HepG2 (cell line): ENCODE results near the gene CAPN10. TPM values are rescaled to one million over a fixed set of nuclear protein-coding genes. Genes with fewer than 3 reads are reported as not detected.

Experiments used
- ATAC-seq: fragments of 200-7000 bp; cut with Tn5 transposase; 3 replicates; pipeline ENCODE4 v1.9.1; 2020; ENCODE audit warnings: mild to moderate bottlenecking, moderate library complexity
- BruUV-seq: library from RNA; stranded (reverse); fragments of 400-500 nt; replicated peaks from 2 replicates; lab custom pipeline; 2021; lab: Mats Ljungman, UMichigan
- CTCF ChIA-PET: fragments of 300-600 bp; formaldehyde crosslinking; extraction: SDS; loops from one replicate; lab custom pipeline; 2021; ENCODE audit warnings: low total read pairs, inconsistent platforms, low intra/inter-chr PET ratio; lab: Yijun Ruan, JAX
- POLR2A ChIA-PET: fragments of 350-600 bp; sonication (Branson Sonifier 250); formaldehyde crosslinking; loops from one replicate; lab custom pipeline; 2020; ENCODE audit warnings: antibody characterized with exemption, inconsistent platforms; lab: Yijun Ruan, JAX
- DNase-seq: peaks from one replicate; pipeline ENCODE4 v3.0.0-alpha.2; 2015; ENCODE audit warnings: low spot score
- FAIRE-seq: peaks from 3 replicates; lab custom pipeline; 2011; peaks lifted over from hg19 to GRCh38; lab: Jason Lieb, UNC
- H2AFZ ChIP-seq: one replicate; pipeline ENCODE4 v1.6.1; 2011; ENCODE audit warnings: low read length, inconsistent platforms
- H3K27ac ChIP-seq: fragments of 300-600 bp; 3 replicates; pipeline ENCODE4 v1.8.0; 2011; ENCODE audit warnings: mixed run types, mild to moderate bottlenecking, mixed read lengths, low read length, inconsistent platforms; ENCODE audit not compliant: insufficient read depth; ENCODE audit errors: extremely low read length
- H3K27me3 ChIP-seq, 2 experiments: fragments of 200-600 bp in 1 of 2; 2 replicates in 1 of 2; 3 replicates in 1 of 2; pipeline versions ENCODE4 v1.6.0 to v1.8.0; 2011; ENCODE audit warnings: low read length in 2 of 2, mild to moderate bottlenecking in 2 of 2, moderate library complexity in 2 of 2, inconsistent platforms in 1 of 2; ENCODE audit not compliant: insufficient read depth in 2 of 2, control insufficient read depth in 1 of 2
- H3K36me3 ChIP-seq, 2 experiments: fragments of 200-600 bp in 1 of 2; replicated peaks in 1 of 2; 2 replicates in 1 of 2; 3 replicates in 1 of 2; pipeline versions ENCODE4 v1.5.1 to v1.8.0; 2011; ENCODE audit warnings: low read length in 2 of 2, inconsistent platforms in 1 of 2; ENCODE audit not compliant: insufficient read depth in 2 of 2, control insufficient read depth in 1 of 2
- H3K4me1 ChIP-seq: 2 replicates; pipeline ENCODE4 v1.5.1; 2012; ENCODE audit warnings: low read length, inconsistent platforms; ENCODE audit not compliant: insufficient read depth
- H3K4me2 ChIP-seq: 2 replicates; pipeline ENCODE4 v1.6.0; 2011; ENCODE audit warnings: low read depth, low read length, inconsistent platforms
- H3K4me3 ChIP-seq, 3 experiments: fragments of 200-600 bp in 1 of 3; sonication (generic), shearing (Covaris generic) in 1 of 3; replicated peaks in 1 of 3; 2 replicates each; pipeline ENCODE4 v1.5.1; 2011 to 2016; ENCODE audit warnings: low read length in 3 of 3, inconsistent platforms in 2 of 3, low read depth in 2 of 3, mild to moderate bottlenecking in 2 of 3, control low read depth in 1 of 3, mixed read lengths in 1 of 3; ENCODE audit not compliant: insufficient read depth in 1 of 3
- H3K79me2 ChIP-seq: one replicate; pipeline ENCODE4 v1.6.1; 2011; ENCODE audit warnings: low read length, inconsistent platforms; ENCODE audit not compliant: insufficient read depth
- H3K9ac ChIP-seq: 2 replicates; pipeline ENCODE4 v1.6.0; 2011; ENCODE audit warnings: mild to moderate bottlenecking, low read depth, low read length, inconsistent platforms; ENCODE audit not compliant: insufficient read depth
- H3K9me3 ChIP-seq: 2 replicates; pipeline ENCODE4 v1.5.1; 2012; ENCODE audit warnings: mild to moderate bottlenecking, low read length
- H4K20me1 ChIP-seq: 2 replicates; pipeline ENCODE4 v1.6.0; 2011; ENCODE audit warnings: inconsistent platforms, mild to moderate bottlenecking, low read length, moderate library complexity; ENCODE audit not compliant: insufficient read depth
- ARID5B ChIP-seq: IDR thresholded peaks from 2 replicates; pipeline ENCODE4 v1.4.0; 2020; ENCODE audit warnings: mild to moderate bottlenecking, missing genetic modification reagents
- KAT7 ChIP-seq: IDR thresholded peaks from 2 replicates; pipeline ENCODE4 v1.6.1; 2018; ENCODE audit warnings: borderline replicate concordance, missing compliant biosample characterization
- MEF2D ChIP-seq: sonication (generic); formaldehyde crosslinking; IDR thresholded peaks from 2 replicates; pipeline ENCODE4 v1.5.1; 2020; ENCODE audit warnings: mild to moderate bottlenecking, missing genetic modification reagents
- MTA3 ChIP-seq: sonication (generic); formaldehyde crosslinking; IDR thresholded peaks from 2 replicates; pipeline ENCODE4 v1.4.0; 2020; ENCODE audit warnings: missing genetic modification reagents
- NR0B2 ChIP-seq: sonication (generic); formaldehyde crosslinking; IDR thresholded peaks from 2 replicates; pipeline ENCODE4 v1.4.0; 2020; ENCODE audit warnings: mild to moderate bottlenecking, missing genetic modification reagents
- PITX1 ChIP-seq: sonication (generic); formaldehyde crosslinking; IDR thresholded peaks from 2 replicates; pipeline ENCODE4 v1.5.1; 2020; ENCODE audit warnings: mild to moderate bottlenecking, missing genetic modification reagents
- RBFOX2 ChIP-seq: fragments of 200-400 bp; formaldehyde crosslinking; IDR thresholded peaks from 2 replicates; pipeline ENCODE4 v1.6.1; 2017; ENCODE audit warnings: low read depth, mild to moderate bottlenecking, low read length
- ZBTB20 ChIP-seq: sonication (generic); formaldehyde crosslinking; IDR thresholded peaks from 2 replicates; pipeline ENCODE4 v1.8.1; 2023; ENCODE audit warnings: missing genetic modification reagents, low read depth, mild to moderate bottlenecking, borderline replicate concordance
- ZBTB33 ChIP-seq: sonication (generic); formaldehyde crosslinking; IDR thresholded peaks from 2 replicates; pipeline ENCODE4 v1.4.0; 2020; ENCODE audit warnings: missing genetic modification reagents
- ZC3H13 ChIP-seq: sonication (generic); formaldehyde crosslinking; IDR thresholded peaks from 2 replicates; pipeline ENCODE4 v1.8.1; 2023; ENCODE audit warnings: mild to moderate bottlenecking, missing genetic modification reagents, moderate library complexity
- ZEB1 ChIP-seq: IDR thresholded peaks from 2 replicates; pipeline ENCODE4 v1.6.1; 2012; ENCODE audit warnings: mild to moderate bottlenecking, low read depth, inconsistent platforms; ENCODE audit not compliant: insufficient replicate concordance
- ZNF230 ChIP-seq: sonication (generic); formaldehyde crosslinking; IDR thresholded peaks from 2 replicates; pipeline ENCODE4 v1.4.0; 2020; ENCODE audit warnings: mild to moderate bottlenecking, missing genetic modification reagents
- ZNF24 ChIP-seq: fragments of 450-650 bp; IDR thresholded peaks from 2 replicates; pipeline ENCODE4 v1.6.1; 2017; ENCODE audit warnings: antibody characterized with exemption, mild to moderate bottlenecking
- ZNF713 ChIP-seq: sonication (generic); formaldehyde crosslinking; IDR thresholded peaks from 2 replicates; pipeline ENCODE4 v1.4.0; 2020; ENCODE audit warnings: mild to moderate bottlenecking, missing genetic modification reagents
- ZNF773 ChIP-seq: sonication (generic); formaldehyde crosslinking; IDR thresholded peaks from 2 replicates; pipeline ENCODE4 v1.4.0; 2020; ENCODE audit warnings: missing genetic modification reagents, borderline replicate concordance
- ZNF782 ChIP-seq: sonication (generic); formaldehyde crosslinking; IDR thresholded peaks from 2 replicates; pipeline ENCODE4 v1.4.0; 2020; ENCODE audit warnings: missing genetic modification reagents, mild to moderate bottlenecking, borderline replicate concordance
- WGBS: methylation state at CpG from one replicate; pipeline ENCODE4 v1.1.6; 2017; ENCODE audit warnings: low lambda C conversion rate; 5-methylcytosine and 5-hydroxymethylcytosine counted together
- in situ Hi-C: cut with HindIII; loops from 2 replicates; pipeline ENCODE4 v1.10.0; 2017; ENCODE audit warnings: low pct_unique_long_range_greater_than_20kb; ENCODE audit not compliant: extremely low pct_ligation_motif_present
- intact Hi-C: fragments of 100-400 bp; cut with micrococcal nuclease; formaldehyde crosslinking; loops from one replicate; pipeline ENCODE4 v1.10.0; 2022; ENCODE audit not compliant: unreplicated experiment
- polyA plus RNA-seq, 8 experiments: library from polyadenylated mRNA; depleted of rRNA in 3 of 8; stranded (reverse) in 7 of 8; unstranded in 1 of 8; fragments of >200 nt; fragmentation: Illumina TruSeq in 4 of 8; extraction: Trizol in 4 of 8; gene quantifications; 2 replicates each; pipeline versions ENCODE4 v1.2.1 to v1.2.3, GENCODE V29; 2011 to 2016; ENCODE audit warnings: low read depth in 4 of 8, missing spikeins in 1 of 8, mixed read lengths in 1 of 8; ENCODE audit not compliant: insufficient read depth in 1 of 8
- total RNA-seq, 5 experiments: library from RNA; depleted of rRNA; stranded (reverse); fragments of >200 nt; fragmentation: Illumina TruSeq; extraction: Trizol; gene quantifications; 2 replicates each; pipeline ENCODE4 v1.2.3, GENCODE V29; 2016; ENCODE audit warnings: low read depth in 1 of 5

The CAPN10 gene
- total and polyA plus RNA-seq, 2 of the 13 experiments (the other 11 are each of a cell fraction or from before 2014, with no cell fraction given) = 27.6 to 32.4 TPM

- no peak for TF ChIP-seq ARID5B (CRISPR knock-in tag)
- TF ChIP-seq ZBTB33 (CRISPR knock-in tag) = 0 out of 2 replicates have a peak, but pooled peaks have one; percentile 24
Measured at GRCh38 chr2:240577281-240578109, 9.0 kb upstream of the CAPN10 start (continued).

- H4K20me1 ChIP-seq = peaks cover 3% of the 10 kb centered on the region; the same call in 1 of the 2 replicates
- H3K4me3 ChIP-seq = no peak overlapping the region
- in situ Hi-C loops = no loop called here
- ChIA-PET CTCF (no interaction called here), POLR2A (interaction anchor here (0.9 to 3.2 kb wide), 4 partner anchors 9 to 26 kb away, joined by 3 to 11 read pairs (median 5); partner anchors contain the start of genes CAPN10 and RNPEPL1)
- 98% methylated on average over 9 of the region's 9 CpGs for WGBS
- ATAC-seq (no peak), FAIRE-seq (no peak), DNase-seq (no peak)
- peaks cover 44% of the 10 kb centered on the region for H3K4me1 ChIP-seq
- no peak overlapping the region for H3K4me2 ChIP-seq
- no peak overlapping the region for H3K9ac ChIP-seq
- H3K79me2 ChIP-seq = peaks cover 23% of the 10 kb centered on the region
- no peaks in the 10 kb centered on the region for H3K9me3 ChIP-seq
- H3K27ac ChIP-seq = no peak overlapping the region
- no peak overlapping the region for H2AFZ ChIP-seq
- intact Hi-C loops = no loop called here
- peaks cover 2 to 13% of the 10 kb centered on the region in 2 experiments; a peak in 4 of 5 replicates for H3K36me3 ChIP-seq
- BruUV-seq = no TSS peak
- H3K27me3 ChIP-seq = no peaks in the 10 kb centered on the region
- TF ChIP-seq ZNF773 (CRISPR knock-in tag) (no peak), ZC3H13 (CRISPR knock-in tag) (0 out of 2 replicates have a peak, but pooled peaks have one; percentile 46), KAT7 (CRISPR knock-in tag) (no peak), ZEB1 (no peak), MEF2D (CRISPR knock-in tag) (no peak), MTA3 (CRISPR knock-in tag) (no peak), ZNF230 (CRISPR knock-in tag) (no peak), RBFOX2 (0 out of 2 replicates have a peak, but pooled peaks have one; percentile 21), ZNF713 (CRISPR knock-in tag) (no peak), NR0B2 (CRISPR knock-in tag) (no peak), ZBTB20 (CRISPR knock-in tag) (no peak), ZNF782 (CRISPR knock-in tag) (no peak), ZNF24 (no peak), PITX1 (CRISPR knock-in tag) (0 out of 2 replicates have a peak, but pooled peaks have one; percentile 6)
Measured at GRCh38 chr2:240578110-240578450, 8.5 kb upstream of the CAPN10 start.
